Erythroblast (primary cell): Measurements from ENCODE around the gene VWC2L.

Source experiments
- DNase-seq, 2 experiments: peaks; one replicate each; lab custom pipeline; 2025; lab: John Stamatoyannopoulos, UW
- GATA1 ChIP-seq: IDR thresholded peaks from 2 replicates; pipeline ENCODE4 v1.6.1; 2011; ENCODE audit warnings: low read depth, mild to moderate bottlenecking, control low read depth, low read length, moderate library complexity
- POLR2A ChIP-seq: IDR thresholded peaks from 2 replicates; pipeline ENCODE4 v1.6.1; 2011; ENCODE audit warnings: mild to moderate bottlenecking, low read length

The VWC2L gene

DNA sequence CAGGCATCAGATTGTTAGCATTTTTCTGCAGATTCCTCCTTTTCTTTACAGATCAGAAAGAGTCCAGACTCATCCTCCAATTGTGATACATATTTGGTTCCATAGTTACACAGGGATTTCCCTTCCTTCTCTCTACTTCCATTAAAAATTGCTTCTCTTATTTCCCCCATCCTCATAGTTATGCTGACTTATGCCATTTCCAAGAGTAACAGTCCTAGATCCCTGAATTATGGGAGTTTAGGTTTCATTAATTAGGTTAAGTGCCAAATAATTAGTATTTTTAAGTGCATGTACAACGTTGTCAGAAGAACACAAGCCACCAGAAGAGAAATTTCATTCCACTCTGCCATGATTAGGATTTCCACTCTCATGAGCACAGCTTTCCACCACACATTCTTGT is 200.2 kb downstream of the VWC2L start:
- DNase-seq: no peak
- TF ChIP-seq GATA1: no peak
- no peak for TF ChIP-seq POLR2A

DNA sequence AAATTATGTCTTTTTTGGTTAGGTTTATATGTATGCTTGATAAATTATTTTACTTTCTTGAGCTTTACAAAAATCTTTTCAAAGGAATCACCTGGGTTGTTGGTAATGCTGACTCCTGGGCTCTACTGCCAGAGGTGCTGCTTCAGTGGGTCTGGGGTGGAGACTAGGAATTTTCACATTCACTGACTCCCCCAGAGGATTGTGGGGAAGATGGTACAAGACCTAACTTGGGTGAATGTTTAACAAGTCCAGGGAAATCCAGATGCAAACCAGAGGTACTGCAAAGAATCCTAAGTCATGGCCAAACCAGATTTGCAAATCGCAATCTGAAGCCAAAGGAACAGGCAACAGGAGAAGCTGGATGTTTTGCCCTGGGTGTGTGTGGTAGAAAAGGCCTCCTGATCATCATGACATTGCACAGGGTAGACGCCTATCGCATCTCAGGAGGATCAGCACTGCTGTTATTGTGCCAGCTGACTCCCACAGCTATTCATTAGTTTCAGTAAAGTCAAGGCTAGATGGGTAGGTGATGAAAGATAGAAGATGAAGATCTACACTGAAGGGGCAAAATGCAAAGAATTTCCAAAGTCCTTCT is 213.4 kb downstream of the VWC2L start:
- no peak for DNase-seq
- no peak for TF ChIP-seq GATA1
- TF ChIP-seq POLR2A: no peak

DNA sequence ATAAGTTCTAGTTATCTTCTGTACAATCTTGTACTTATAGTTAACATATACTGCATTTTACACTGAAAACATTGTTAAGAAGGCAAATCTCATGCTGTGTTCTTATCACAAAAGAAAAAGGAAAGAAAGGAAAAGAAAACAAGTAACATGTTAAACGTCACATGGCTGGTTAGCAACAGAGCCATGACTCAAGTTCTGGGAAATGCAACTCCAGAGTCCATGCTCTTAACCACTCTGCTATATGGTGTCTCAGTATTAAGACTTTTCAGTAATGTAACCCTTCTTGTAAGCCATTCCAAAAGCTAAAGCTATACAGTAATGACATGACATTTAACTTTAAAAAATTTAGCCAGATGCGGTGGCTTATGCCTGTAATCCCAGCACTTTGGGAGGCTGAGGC is 217.2 kb downstream of the VWC2L start:
- no peak for DNase-seq
- TF ChIP-seq GATA1 (no peak), POLR2A (no peak)
